Measurements from ENCODE around the gene FHIT. TPM values are rescaled to one million over a fixed set of nuclear protein-coding genes. Genes with fewer than 3 reads are reported as not detected.
"Not testable (repeated sequence)": the region's sequence is repeated elsewhere in the genome, so short reads cannot be mapped to it uniquely, and the experiment has no call there.

FHIT gene
- total RNA-seq, 1 donor from 2014 or later: 11.5 TPM

DNA sequence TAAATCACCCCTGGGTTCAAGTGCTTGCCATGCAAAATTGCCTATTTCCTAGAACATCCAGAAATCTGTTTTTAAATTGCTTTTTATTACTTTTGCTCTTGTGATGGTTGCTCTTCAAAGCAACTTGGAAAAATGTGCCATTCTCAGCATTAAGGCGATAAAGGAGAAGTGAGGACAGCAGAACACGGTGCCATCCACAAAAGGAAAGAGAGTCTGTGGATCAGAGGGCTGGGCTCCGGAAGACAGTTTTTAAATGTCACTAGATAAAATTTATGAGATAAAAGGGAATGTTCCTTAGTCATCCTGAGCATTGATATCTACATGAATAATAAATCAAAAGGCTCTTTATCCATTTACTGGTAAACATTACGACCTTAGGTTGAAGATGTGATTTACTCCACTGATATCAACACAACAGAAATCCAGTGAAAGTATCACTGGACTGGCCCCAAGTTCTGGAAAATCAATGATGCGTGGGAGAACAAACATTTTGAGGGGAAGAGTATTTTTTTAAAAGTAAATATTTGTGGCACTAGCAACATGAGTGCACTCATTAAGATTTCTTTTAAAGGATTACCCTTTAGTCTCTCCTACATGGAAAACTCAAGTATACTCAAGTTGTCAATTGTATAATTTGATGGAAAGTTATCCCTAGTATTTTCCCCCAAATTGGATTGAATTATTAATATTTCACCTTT lies 554.7 kb downstream of the FHIT start:
- TF ChIP-seq, protein P1, sequence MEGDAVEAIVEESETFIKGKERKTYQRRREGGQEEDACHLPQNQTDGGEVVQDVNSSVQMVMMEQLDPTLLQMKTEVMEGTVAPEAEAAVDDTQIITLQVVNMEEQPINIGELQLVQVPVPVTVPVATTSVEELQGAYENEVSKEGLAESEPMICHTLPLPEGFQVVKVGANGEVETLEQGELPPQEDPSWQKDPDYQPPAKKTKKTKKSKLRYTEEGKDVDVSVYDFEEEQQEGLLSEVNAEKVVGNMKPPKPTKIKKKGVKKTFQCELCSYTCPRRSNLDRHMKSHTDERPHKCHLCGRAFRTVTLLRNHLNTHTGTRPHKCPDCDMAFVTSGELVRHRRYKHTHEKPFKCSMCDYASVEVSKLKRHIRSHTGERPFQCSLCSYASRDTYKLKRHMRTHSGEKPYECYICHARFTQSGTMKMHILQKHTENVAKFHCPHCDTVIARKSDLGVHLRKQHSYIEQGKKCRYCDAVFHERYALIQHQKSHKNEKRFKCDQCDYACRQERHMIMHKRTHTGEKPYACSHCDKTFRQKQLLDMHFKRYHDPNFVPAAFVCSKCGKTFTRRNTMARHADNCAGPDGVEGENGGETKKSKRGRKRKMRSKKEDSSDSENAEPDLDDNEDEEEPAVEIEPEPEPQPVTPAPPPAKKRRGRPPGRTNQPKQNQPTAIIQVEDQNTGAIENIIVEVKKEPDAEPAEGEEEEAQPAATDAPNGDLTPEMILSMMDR (IDR thresholded peaks at IDR 0.05; ENCODE audit: insufficient read depth, low read length, poor library complexity, severe bottlenecking): no peak
- Histone ChIP-seq H3K4me3 (ENCODE audit: low read depth, low read length) (no peak overlapping the region), H3K36me3 (ENCODE audit: control insufficient read depth, insufficient read depth, low read length) (no peaks in the 10 kb centered on the region), H3K27me3 (ENCODE audit: control insufficient read depth, insufficient read depth, low read length) (no peaks in the 10 kb centered on the region)
- DNase-seq (ENCODE audit: low read depth): no peak

DNA sequence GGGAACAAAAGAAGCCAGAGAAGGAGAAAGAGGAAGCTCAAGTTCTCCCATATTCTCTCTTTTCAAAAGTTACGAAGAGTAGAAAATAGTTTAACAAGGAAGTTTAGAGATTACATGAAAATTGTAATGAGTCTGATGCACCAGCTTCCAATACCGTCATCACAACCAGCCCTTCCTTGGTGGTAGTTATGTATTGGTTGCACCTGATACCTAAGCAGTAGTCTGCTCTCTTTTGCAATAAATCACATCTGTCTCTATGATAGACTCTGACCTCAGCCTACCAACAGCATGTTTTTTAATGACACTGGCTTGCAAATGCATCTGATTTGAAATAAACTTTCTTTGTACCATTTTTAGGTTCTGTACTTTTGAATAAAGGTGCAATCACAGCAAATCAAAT lies 575.8 kb downstream of the FHIT start:
- Histone ChIP-seq H3K4me3 (ENCODE audit: low read depth, low read length) (no peak overlapping the region), H3K36me3 (ENCODE audit: control insufficient read depth, insufficient read depth, low read length) (no peaks in the 10 kb centered on the region)
- no peak for DNase-seq (ENCODE audit: low read depth)

DNA sequence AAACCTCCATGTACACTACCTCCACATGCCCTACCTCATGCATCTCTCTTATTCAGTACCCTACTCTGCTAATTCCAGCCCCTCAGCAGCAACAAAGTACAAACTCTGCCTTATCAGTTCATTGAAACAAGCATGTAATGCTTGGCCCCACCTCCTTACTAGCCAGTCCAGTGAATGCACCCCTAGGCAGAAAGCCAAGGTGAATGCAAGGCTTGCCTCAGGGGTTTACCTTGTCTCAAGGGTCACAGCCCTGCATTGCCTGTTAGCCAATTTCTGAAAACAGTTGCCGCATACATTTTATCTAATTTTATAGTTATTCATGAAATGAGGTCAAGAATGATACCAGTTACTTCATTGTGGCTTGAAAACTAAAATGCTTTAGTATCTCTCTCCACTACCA lies 576.4 kb downstream of the FHIT start:
- H3K4me3 ChIP-seq (ENCODE audit: low read depth, low read length): no peak overlapping the region
- DNase-seq (ENCODE audit: low read depth): no peak
- TF ChIP-seq, protein P1 (IDR thresholded peaks at IDR 0.05; ENCODE audit: insufficient read depth, low read length, poor library complexity, severe bottlenecking): no peak

More for the DNA sequence above, 575.8 kb downstream of the FHIT start:
- no peaks in the 10 kb centered on the region for H3K27me3 ChIP-seq (ENCODE audit: control insufficient read depth, insufficient read depth, low read length)
- TF ChIP-seq, protein P1 (IDR thresholded peaks at IDR 0.05; ENCODE audit: insufficient read depth, low read length, poor library complexity, severe bottlenecking): no peak

DNA sequence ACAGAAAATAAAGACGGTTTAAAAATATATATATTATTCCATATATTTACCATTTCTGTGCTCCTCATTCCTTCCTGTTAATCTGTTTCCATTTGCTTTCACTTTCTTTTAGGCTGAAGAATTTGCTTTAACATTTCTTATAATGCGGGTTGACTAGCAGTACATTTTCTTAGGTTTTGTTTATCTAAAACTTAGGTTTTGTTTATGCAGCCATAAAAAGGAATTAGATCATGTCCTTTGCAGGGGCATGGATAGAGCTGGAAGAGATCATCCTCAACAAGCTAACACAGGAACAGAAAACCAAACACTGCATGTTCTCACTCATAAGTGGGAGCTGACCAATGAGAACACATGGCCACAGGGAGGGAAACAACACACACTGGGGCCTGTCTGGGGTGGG lies 578.1 kb downstream of the FHIT start:
- DNase-seq (ENCODE audit: low read depth): no peak
- Histone ChIP-seq H3K36me3 (ENCODE audit: control insufficient read depth, insufficient read depth, low read length) (no peaks in the 10 kb centered on the region), H3K27me3 (ENCODE audit: control insufficient read depth, insufficient read depth, low read length) (no peaks in the 10 kb centered on the region), H3K4me3 (ENCODE audit: low read depth, low read length) (no peak overlapping the region)
- TF ChIP-seq, protein P1 (IDR thresholded peaks at IDR 0.05; ENCODE audit: insufficient read depth, low read length, poor library complexity, severe bottlenecking): no peak

More for the DNA sequence above, 576.4 kb downstream of the FHIT start:
- Histone ChIP-seq H3K27me3 (ENCODE audit: control insufficient read depth, insufficient read depth, low read length) (no peaks in the 10 kb centered on the region), H3K36me3 (ENCODE audit: control insufficient read depth, insufficient read depth, low read length) (no peaks in the 10 kb centered on the region)

DNA sequence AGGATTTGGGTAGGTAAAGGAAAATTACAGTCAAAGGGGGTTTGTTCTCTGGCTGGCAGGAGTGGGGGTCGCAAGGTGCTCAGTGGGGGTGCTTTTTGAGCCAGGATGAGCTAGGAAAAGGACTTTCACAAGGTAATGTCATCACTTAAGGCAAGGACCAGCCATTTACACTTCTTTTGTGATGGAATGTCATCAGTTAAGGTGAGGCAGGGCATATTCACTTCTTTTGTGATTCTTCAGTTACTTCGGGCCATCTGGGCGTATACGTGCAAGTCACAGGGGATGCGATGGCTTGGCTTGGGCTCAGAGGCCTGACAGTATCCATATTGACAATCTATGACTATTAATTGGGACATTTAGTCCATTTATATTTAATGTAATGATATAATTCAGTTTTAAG lies 578.9 kb downstream of the FHIT start:
- H3K27me3 ChIP-seq (ENCODE audit: control insufficient read depth, insufficient read depth, low read length); DNase-seq (ENCODE audit: low read depth); H3K36me3 ChIP-seq (ENCODE audit: control insufficient read depth, insufficient read depth, low read length); H3K4me3 ChIP-seq (ENCODE audit: low read depth, low read length): not testable (repeated sequence)

DNA sequence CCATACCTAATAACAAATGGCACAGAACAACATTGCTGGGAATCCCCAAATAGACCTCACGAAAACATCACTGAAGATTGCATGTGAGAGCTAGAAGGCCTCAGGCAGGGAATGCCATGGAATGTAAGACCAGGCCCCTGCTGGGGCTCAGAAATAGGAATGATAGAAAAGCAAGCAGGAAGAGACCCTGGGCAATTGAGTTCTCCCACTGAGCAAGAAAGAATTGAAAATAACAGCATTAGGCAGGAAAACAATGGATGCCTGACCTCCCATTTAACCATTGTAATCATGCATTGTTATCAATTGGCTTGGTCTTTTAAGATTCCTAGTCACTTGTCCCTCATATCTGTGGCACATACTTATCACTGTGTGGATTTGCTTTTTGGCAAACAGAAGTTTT lies 581.6 kb downstream of the FHIT start:
- no peak for DNase-seq (ENCODE audit: low read depth)
- Histone ChIP-seq H3K36me3 (ENCODE audit: control insufficient read depth, insufficient read depth, low read length) (no peaks in the 10 kb centered on the region), H3K4me3 (ENCODE audit: low read depth, low read length) (no peak overlapping the region), H3K27me3 (ENCODE audit: control insufficient read depth, insufficient read depth, low read length) (no peaks in the 10 kb centered on the region)
- TF ChIP-seq, protein P1 (IDR thresholded peaks at IDR 0.05; ENCODE audit: insufficient read depth, low read length, poor library complexity, severe bottlenecking): no peak

All from kidney epithelial cell (primary cell).